K562 (cell line): ENCODE measurements around the gene HPS5. TPM values are rescaled to one million over a fixed set of nuclear protein-coding genes. Genes with fewer than 3 reads are reported as not detected.
A peak's percentile ranks its signal among the peaks of the same experiment; 100 is the strongest.

Experiments used
- DPF2 ChIP-seq: fragments of 450-650 bp; IDR thresholded peaks from 2 replicates; pipeline ENCODE4 v1.6.1; 2016
- ELF2 ChIP-seq: fragments of 250-450 bp; sonication (Bioruptor Pico); IDR thresholded peaks from 2 replicates; pipeline ENCODE4 v1.5.0; 2021; ENCODE audit warnings: mild to moderate bottlenecking
- ELF4 ChIP-seq: fragments of 450-650 bp; formaldehyde crosslinking; IDR thresholded peaks from 2 replicates; pipeline ENCODE4 v1.4.0; 2022; ENCODE audit warnings: missing genetic modification characterization
- FOXM1 ChIP-seq, 2 experiments: fragments of 450-650 bp in 1 of 2; sonication (generic) in 1 of 2; formaldehyde crosslinking in 1 of 2; IDR thresholded peaks; 2 replicates each; pipeline versions ENCODE4 v1.6.1 to v1.9.0; 2017 to 2022; ENCODE audit warnings: low read depth in 2 of 2, mild to moderate bottlenecking in 2 of 2, missing genetic modification reagents in 1 of 2, moderate library complexity in 1 of 2
- FUS ChIP-seq: fragments of 200-400 bp; formaldehyde crosslinking; optimal IDR thresholded peaks from 2 replicates; pipeline ENCODE3; 2017; ENCODE audit warnings: low read depth, low read length
- GATAD2A ChIP-seq: fragments of 450-650 bp; IDR thresholded peaks from 2 replicates; pipeline ENCODE4 v1.6.1; 2017
- HNRNPK ChIP-seq: fragments of 200-400 bp; formaldehyde crosslinking; IDR thresholded peaks from one replicate; pipeline ENCODE4 v1.6.1; 2018; ENCODE audit warnings: mild to moderate bottlenecking, low read depth, low read length; ENCODE audit not compliant: poor library complexity, severe bottlenecking
- JUNB ChIP-seq: fragments of 450-650 bp; formaldehyde crosslinking; conservative IDR thresholded peaks from 2 replicates; pipeline ENCODE4 v1.4.0; 2020; ENCODE audit warnings: mild to moderate bottlenecking
- MAZ ChIP-seq, 2 experiments: fragments of 450-650 bp in 1 of 2; sonication (generic) in 1 of 2; formaldehyde crosslinking; IDR thresholded peaks in 1 of 2; conservative IDR thresholded peaks in 1 of 2; 2 replicates each; pipeline versions ENCODE4 v1.4.0 to v1.5.0; 2020; ENCODE audit warnings: mild to moderate bottlenecking in 1 of 2, missing genetic modification reagents in 1 of 2
- NFIX ChIP-seq: fragments of 250-450 bp; sonication (Bioruptor Pico); IDR thresholded peaks from 2 replicates; pipeline ENCODE4 v1.4.0; 2020; ENCODE audit warnings: low read depth, mild to moderate bottlenecking, moderate library complexity
- PTRF ChIP-seq: fragments of 450-650 bp; IDR thresholded peaks from 2 replicates; pipeline ENCODE4 v1.6.1; 2016; ENCODE audit warnings: mild to moderate bottlenecking, missing genetic modification characterization, missing compliant biosample characterization
- RNF2 ChIP-seq: sonication (generic); IDR thresholded peaks from 2 replicates; pipeline ENCODE4 v1.6.1; 2016
- SAFB2 ChIP-seq: fragments of 200-400 bp; formaldehyde crosslinking; IDR thresholded peaks from 2 replicates; pipeline ENCODE4 v1.6.1; 2018; ENCODE audit warnings: borderline replicate concordance, low read length, low read depth, moderate library complexity; ENCODE audit not compliant: severe bottlenecking
- TBL1XR1 ChIP-seq, 2 experiments: IDR thresholded peaks; 2 replicates each; pipeline ENCODE4 v1.6.1; 2012; ENCODE audit warnings: improper control_type of control experiment in 2 of 2, low read length in 2 of 2, mild to moderate bottlenecking in 1 of 2
- ZNF668 ChIP-seq: fragments of 250-450 bp; sonication (Bioruptor Pico); IDR thresholded peaks from 2 replicates; pipeline ENCODE4 v1.8.0; 2022; ENCODE audit warnings: mild to moderate bottlenecking, inconsistent platforms
- polyA plus RNA-seq, 8 experiments: library from polyadenylated mRNA; depleted of rRNA in 4 of 8; stranded (reverse) in 5 of 8; unstranded in 3 of 8; fragments of >200 nt; fragmentation: Nextera tagmentation in 2 of 8; fragmentation: Illumina TruSeq in 1 of 8; extraction: Ambion mirVana in 2 of 8; extraction: Trizol in 1 of 8; gene quantifications; 2 replicates each; pipeline versions ENCODE4 v1.2.1 to v1.2.3, GENCODE V29; 2011 to 2014; ENCODE audit warnings: inconsistent platforms in 1 of 8, missing spikeins in 1 of 8
- total RNA-seq, 7 experiments: library from RNA; depleted of rRNA in 6 of 7; stranded (reverse); fragments of >200 nt in 6 of 7; fragmentation: Illumina TruSeq in 2 of 7; extraction: Trizol in 2 of 7; gene quantifications; 2 replicates each; pipeline versions ENCODE4 v1.2.1 to v1.2.3, GENCODE V29; 2011 to 2021; ENCODE audit warnings: low replicate concordance in 1 of 7
- TF ChIP-seq, protein P1 (sequence below): sonication (generic); formaldehyde crosslinking; IDR thresholded peaks from 2 replicates; pipeline ENCODE4 v1.8.0; 2023; ENCODE audit warnings: missing genetic modification reagents, mild to moderate bottlenecking, borderline replicate concordance
- TF ChIP-seq, protein P2 (sequence below): fragments of 200-800 bp; sonication (Bioruptor generic); IDR thresholded peaks from 2 replicates; pipeline ENCODE4 v1.6.1; 2017; ENCODE audit warnings: missing genetic modification characterization, missing compliant biosample characterization
- TF ChIP-seq, protein P3 (sequence below): fragments of 250-450 bp; sonication (Bioruptor Pico); IDR thresholded peaks from 2 replicates; pipeline ENCODE4 v1.6.1; 2021; ENCODE audit warnings: mild to moderate bottlenecking
- TF ChIP-seq, protein P4 (sequence below): fragments of 450-650 bp; IDR thresholded peaks from 2 replicates; pipeline ENCODE4 v1.7.0; 2016; ENCODE audit warnings: borderline replicate concordance

HPS5 gene
- total and polyA plus RNA-seq, 9 of the 15 experiments (the other 6 are each of a cell fraction or from before 2014, with no cell fraction given): 12.2 to 28.1 (median 16.8) TPM

DNA sequence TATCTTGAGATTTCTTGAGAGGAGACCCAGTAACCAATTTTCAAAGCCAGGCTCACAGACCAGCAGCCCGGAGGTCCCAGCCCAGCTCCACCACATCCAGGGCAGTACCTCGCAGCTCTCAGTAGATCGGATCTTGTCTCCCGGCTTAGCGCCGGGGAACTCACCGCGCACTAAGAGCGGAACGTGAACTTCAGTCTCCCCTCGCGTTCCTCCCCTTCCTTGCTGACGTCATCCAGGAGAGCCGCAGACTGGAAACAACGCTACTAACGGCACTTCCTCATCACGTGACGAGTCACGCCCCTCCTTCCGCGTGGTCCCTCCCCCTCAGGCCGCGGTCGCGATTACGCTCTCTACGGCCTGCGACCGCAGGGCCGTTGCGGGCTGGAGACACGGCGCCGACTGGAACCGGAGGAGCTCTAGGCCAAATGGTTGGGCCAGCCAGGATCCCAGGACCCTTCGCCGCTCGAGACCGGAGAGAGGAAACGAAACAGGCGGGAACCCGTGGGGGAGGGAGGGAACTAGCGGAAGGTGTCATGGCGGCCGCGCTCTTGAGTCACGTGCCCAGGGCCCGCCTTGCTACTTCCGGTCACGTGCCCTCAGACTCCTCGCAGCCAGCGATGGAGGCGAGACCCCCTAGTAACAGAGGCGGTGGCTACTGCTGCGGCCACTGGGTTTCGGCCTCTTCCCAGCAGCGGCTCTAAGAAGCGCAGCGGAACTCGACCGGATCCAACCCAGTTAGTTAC is at the start of gene HPS5, which contains the start of gene GTF2H1 (continued):
- TF ChIP-seq, protein P1, sequence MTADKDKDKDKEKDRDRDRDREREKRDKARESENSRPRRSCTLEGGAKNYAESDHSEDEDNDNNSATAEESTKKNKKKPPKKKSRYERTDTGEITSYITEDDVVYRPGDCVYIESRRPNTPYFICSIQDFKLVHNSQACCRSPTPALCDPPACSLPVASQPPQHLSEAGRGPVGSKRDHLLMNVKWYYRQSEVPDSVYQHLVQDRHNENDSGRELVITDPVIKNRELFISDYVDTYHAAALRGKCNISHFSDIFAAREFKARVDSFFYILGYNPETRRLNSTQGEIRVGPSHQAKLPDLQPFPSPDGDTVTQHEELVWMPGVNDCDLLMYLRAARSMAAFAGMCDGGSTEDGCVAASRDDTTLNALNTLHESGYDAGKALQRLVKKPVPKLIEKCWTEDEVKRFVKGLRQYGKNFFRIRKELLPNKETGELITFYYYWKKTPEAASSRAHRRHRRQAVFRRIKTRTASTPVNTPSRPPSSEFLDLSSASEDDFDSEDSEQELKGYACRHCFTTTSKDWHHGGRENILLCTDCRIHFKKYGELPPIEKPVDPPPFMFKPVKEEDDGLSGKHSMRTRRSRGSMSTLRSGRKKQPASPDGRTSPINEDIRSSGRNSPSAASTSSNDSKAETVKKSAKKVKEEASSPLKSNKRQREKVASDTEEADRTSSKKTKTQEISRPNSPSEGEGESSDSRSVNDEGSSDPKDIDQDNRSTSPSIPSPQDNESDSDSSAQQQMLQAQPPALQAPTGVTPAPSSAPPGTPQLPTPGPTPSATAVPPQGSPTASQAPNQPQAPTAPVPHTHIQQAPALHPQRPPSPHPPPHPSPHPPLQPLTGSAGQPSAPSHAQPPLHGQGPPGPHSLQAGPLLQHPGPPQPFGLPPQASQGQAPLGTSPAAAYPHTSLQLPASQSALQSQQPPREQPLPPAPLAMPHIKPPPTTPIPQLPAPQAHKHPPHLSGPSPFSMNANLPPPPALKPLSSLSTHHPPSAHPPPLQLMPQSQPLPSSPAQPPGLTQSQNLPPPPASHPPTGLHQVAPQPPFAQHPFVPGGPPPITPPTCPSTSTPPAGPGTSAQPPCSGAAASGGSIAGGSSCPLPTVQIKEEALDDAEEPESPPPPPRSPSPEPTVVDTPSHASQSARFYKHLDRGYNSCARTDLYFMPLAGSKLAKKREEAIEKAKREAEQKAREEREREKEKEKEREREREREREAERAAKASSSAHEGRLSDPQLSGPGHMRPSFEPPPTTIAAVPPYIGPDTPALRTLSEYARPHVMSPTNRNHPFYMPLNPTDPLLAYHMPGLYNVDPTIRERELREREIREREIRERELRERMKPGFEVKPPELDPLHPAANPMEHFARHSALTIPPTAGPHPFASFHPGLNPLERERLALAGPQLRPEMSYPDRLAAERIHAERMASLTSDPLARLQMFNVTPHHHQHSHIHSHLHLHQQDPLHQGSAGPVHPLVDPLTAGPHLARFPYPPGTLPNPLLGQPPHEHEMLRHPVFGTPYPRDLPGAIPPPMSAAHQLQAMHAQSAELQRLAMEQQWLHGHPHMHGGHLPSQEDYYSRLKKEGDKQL: no peak
- TF ChIP-seq DPF2: peak; percentile 65
- TF ChIP-seq GATAD2A: no peak
- no peak for TF ChIP-seq FOXM1 (IDR thresholded peaks at IDR 0.05; ENCODE audit: low read depth)
- peak; percentile 88 for TF ChIP-seq FOXM1 (CRISPR knock-in tag; IDR thresholded peaks at IDR 0.05; ENCODE audit: low read depth)
- TF ChIP-seq, protein P2, sequence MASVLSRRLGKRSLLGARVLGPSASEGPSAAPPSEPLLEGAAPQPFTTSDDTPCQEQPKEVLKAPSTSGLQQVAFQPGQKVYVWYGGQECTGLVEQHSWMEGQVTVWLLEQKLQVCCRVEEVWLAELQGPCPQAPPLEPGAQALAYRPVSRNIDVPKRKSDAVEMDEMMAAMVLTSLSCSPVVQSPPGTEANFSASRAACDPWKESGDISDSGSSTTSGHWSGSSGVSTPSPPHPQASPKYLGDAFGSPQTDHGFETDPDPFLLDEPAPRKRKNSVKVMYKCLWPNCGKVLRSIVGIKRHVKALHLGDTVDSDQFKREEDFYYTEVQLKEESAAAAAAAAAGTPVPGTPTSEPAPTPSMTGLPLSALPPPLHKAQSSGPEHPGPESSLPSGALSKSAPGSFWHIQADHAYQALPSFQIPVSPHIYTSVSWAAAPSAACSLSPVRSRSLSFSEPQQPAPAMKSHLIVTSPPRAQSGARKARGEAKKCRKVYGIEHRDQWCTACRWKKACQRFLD (CRISPR knock-in tag): peak; percentile 95
- TF ChIP-seq RNF2: peak; percentile 79; the same call in 1 of the 2 replicates
- TF ChIP-seq ZNF668 (CRISPR knock-in tag): no peak
- TF ChIP-seq TBL1XR1 (IDR thresholded peaks at IDR 0.05; ENCODE audit: low read length in 2 of 2): peak in 1 of 2 experiments; percentile 67; a peak in 2 of 4 replicates
- TF ChIP-seq, protein P3, sequence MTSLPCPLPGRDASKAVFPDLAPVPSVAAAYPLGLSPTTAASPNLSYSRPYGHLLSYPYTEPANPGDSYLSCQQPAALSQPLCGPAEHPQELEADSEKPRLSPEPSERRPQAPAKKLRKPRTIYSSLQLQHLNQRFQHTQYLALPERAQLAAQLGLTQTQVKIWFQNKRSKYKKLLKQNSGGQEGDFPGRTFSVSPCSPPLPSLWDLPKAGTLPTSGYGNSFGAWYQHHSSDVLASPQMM: no peak
- TF ChIP-seq MAZ (CRISPR knock-in tag; conservative IDR thresholded peaks at IDR 0.05 in 1 of 2, IDR thresholded peaks at IDR 0.05 in 1 of 2): peak; percentile 90 to 91
- TF ChIP-seq ELF4 (CRISPR knock-in tag): peak; percentile 91
- no peak for TF ChIP-seq HNRNPK
- no peak for TF ChIP-seq SAFB2
- TF ChIP-seq, protein P4, sequence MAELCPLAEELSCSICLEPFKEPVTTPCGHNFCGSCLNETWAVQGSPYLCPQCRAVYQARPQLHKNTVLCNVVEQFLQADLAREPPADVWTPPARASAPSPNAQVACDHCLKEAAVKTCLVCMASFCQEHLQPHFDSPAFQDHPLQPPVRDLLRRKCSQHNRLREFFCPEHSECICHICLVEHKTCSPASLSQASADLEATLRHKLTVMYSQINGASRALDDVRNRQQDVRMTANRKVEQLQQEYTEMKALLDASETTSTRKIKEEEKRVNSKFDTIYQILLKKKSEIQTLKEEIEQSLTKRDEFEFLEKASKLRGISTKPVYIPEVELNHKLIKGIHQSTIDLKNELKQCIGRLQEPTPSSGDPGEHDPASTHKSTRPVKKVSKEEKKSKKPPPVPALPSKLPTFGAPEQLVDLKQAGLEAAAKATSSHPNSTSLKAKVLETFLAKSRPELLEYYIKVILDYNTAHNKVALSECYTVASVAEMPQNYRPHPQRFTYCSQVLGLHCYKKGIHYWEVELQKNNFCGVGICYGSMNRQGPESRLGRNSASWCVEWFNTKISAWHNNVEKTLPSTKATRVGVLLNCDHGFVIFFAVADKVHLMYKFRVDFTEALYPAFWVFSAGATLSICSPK: no peak
- no peak; the same call in 1 of the 2 replicates for TF ChIP-seq NFIX (CRISPR knock-in tag)
- TF ChIP-seq PTRF (tag): no peak
- peak; percentile 92 for TF ChIP-seq JUNB (CRISPR knock-in tag)
- TF ChIP-seq ELF2 (CRISPR knock-in tag): peak; percentile 98
- no peak for TF ChIP-seq FUS
